Right atrium auricular region (tissue), 2 donors: Measurements from ENCODE around the gene STK17A. TPM values are rescaled to one million over a fixed set of nuclear protein-coding genes. Genes with fewer than 3 reads are reported as not detected.
A peak's percentile ranks its signal among the peaks of the same experiment; 100 is the strongest.

Source experiments
- DNase-seq: peaks from one replicate; pipeline ENCODE4 v3.0.0-alpha.2; 2019; ENCODE audit warnings: low spot score
- H3K27ac ChIP-seq, 2 donors: fragments of 200-600 bp; sonication (generic); 1 replicate in 1 of 2; 2 replicates in 1 of 2; pipeline ENCODE4 v1.5.1; 2016 to 2019
- H3K27me3 ChIP-seq, 2 donors: fragments of 200-600 bp; sonication (generic); one replicate each; pipeline versions ENCODE4 v1.5.1 to v1.6.0; 2017 to 2019
- H3K36me3 ChIP-seq: fragments of 200-600 bp; sonication (generic); one replicate; pipeline ENCODE4 v1.5.1; 2016
- H3K4me1 ChIP-seq, 2 donors: fragments of 200-600 bp; sonication (generic); one replicate each; pipeline versions ENCODE4 v1.5.1 to v1.6.0; 2017 to 2019
- H3K4me3 ChIP-seq, 2 donors: fragments of 200-600 bp; sonication (generic); 1 replicate in 1 of 2; 2 replicates in 1 of 2; pipeline ENCODE4 v1.5.1; 2017 to 2019; ENCODE audit warnings: mild to moderate bottlenecking in 1 of 2, moderate library complexity in 1 of 2
- H3K9me3 ChIP-seq, 2 donors: fragments of 200-600 bp; sonication (generic); one replicate each; pipeline ENCODE4 v1.5.1; 2019
- total RNA-seq, 2 donors: library from RNA; depleted of rRNA; stranded (reverse); fragments of >200 nt; gene quantifications; one replicate each; pipeline ENCODE4 v1.1.0, GENCODE V29; 2016
- TF ChIP-seq, protein P1 (sequence below), 2 donors: fragments of 200-600 bp; sonication (generic); IDR thresholded peaks; one replicate each; pipeline ENCODE4 v1.5.1; 2019; ENCODE audit warnings: antibody characterized with exemption in 2 of 2

Gene STK17A
- 10 to 100 TPM; 15.6 to 25.9 TPM for total RNA-seq

DNA sequence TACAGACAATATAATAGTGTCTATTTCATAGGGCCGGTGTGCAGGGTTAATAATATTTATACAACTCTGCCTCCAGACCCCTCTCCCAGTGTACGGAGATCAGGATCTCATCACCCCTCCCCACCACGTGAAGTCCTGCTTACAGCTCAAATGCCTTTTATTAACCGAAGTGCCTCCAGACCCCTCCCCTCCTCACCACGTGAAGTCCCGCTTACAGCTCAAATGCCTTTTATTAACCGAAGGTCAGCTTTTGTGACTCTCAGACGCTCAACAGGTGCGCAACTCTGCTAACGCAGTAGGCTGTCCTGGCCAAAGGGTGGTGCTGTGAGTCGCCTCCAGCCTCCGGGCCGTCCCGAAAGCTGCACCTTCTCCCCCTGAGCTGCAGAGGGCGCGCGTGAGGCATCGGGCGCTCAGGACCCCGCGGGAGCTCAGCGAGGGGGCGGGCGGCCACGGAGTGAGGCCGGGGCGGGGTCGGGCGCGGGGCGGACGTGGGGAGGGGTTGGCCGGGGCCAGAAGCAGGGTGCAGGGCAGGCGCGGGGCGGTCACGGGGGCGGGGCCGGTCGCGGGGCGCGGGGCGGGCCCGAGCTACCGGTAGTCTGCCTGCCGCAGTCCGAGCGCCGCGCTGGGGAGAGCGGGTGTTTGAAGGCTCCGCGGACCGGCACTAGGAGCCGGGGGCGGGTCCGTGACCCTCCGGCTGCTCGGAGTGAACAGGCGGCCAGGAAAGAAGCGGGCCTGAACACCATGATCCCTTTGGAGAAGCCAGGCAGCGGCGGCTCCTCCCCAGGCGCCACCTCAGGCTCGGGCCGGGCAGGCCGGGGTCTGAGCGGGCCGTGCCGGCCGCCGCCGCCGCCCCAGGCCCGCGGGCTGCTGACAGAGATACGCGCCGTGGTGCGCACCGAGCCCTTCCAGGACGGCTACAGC lies at the start of gene STK17A:
TSS of gene STK17A (plus strand) at position 606 of the 921 bp plus-strand sequence. CDS start at position 742, 136 bp downstream.
- H3K4me3 ChIP-seq = peak within 1 kb of the TSS; percentile 89 to 91
- H3K27me3 ChIP-seq = no peaks in the 10 kb centered on the region
- H3K9me3 ChIP-seq = no peaks in the 10 kb centered on the region
- DNase-seq = peak; percentile 95
- peaks cover 0 to 27% of the 10 kb centered on the region in 2 donors for H3K4me1 ChIP-seq
- TF ChIP-seq, protein P1, sequence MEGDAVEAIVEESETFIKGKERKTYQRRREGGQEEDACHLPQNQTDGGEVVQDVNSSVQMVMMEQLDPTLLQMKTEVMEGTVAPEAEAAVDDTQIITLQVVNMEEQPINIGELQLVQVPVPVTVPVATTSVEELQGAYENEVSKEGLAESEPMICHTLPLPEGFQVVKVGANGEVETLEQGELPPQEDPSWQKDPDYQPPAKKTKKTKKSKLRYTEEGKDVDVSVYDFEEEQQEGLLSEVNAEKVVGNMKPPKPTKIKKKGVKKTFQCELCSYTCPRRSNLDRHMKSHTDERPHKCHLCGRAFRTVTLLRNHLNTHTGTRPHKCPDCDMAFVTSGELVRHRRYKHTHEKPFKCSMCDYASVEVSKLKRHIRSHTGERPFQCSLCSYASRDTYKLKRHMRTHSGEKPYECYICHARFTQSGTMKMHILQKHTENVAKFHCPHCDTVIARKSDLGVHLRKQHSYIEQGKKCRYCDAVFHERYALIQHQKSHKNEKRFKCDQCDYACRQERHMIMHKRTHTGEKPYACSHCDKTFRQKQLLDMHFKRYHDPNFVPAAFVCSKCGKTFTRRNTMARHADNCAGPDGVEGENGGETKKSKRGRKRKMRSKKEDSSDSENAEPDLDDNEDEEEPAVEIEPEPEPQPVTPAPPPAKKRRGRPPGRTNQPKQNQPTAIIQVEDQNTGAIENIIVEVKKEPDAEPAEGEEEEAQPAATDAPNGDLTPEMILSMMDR (IDR thresholded peaks at IDR 0.05) = peak; percentile 98 to 100
- no peaks in the 10 kb centered on the region for H3K36me3 ChIP-seq
- H3K27ac ChIP-seq = peak within 1 kb of the TSS; percentile 93 to 97

DNA sequence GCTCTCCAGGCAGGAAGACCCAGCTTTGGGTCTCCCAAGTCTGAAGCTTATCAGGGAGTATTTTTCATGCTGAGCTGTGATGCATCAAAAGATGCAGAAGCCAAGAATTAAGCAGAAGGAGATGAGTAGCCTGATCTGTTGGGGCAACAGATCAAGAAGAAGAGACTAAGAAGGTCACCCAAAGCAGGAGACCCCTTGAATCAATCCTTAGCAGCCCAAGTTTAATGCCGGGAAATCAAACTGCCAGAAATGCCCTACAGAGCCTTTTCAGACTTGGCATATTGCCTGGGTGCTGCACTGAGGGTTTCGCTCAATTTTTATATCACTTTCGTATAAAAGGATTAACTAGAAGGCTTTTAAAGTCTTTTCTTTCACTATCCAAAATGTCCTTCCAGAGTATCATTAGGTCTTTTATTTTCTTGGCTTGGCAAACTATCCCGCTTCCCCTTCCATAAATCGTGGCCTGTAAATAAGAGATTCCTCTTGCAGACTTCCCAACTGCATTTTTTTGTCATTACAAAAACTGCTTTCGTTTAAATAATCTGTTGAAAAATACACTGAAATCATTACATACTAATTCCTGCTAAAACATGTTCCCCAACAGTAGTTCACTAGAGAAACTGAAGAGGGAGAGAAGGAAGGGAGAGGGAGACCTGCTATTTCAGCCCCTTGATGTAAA lies 49.0 kb upstream of the STK17A start:
- H3K27me3 ChIP-seq = no peaks in the 10 kb centered on the region
- DNase-seq = no peak
- H3K36me3 ChIP-seq = no peaks in the 10 kb centered on the region
- no peak overlapping the region for H3K27ac ChIP-seq
- no peaks in the 10 kb centered on the region for H3K9me3 ChIP-seq
- H3K4me1 ChIP-seq = peaks cover 0 to 8% of the 10 kb centered on the region in 2 donors
- TF ChIP-seq, protein P1 (IDR thresholded peaks at IDR 0.05) = no peak
- H3K4me3 ChIP-seq = no peak overlapping the region

DNA sequence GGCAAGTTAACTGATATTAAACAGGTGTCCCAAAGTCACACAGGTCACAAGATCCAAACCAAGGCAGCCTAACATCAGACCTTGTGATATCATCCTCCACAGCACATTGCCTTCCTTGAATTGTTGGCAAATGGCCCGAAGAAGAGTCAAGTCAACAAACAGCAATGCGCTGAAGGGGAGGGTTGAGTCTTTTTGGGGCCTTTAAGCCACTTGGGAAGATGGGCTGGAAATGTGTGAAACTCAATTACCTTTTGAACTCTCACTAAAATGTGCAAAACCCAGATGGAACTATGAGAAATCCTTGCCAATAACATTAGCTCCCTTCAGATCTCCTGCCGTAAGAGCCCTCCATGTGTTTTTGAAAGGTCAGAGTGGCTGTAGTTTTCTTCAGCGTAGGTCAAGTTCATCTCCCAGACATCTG lies 47.9 kb upstream of the STK17A start:
- TF ChIP-seq, protein P1 (IDR thresholded peaks at IDR 0.05) = no peak
- Histone ChIP-seq H3K27ac (no peak overlapping the region), H3K27me3 (no peaks in the 10 kb centered on the region), H3K4me3 (no peak overlapping the region), H3K36me3 (no peaks in the 10 kb centered on the region), H3K9me3 (no peaks in the 10 kb centered on the region), H3K4me1 (peaks cover 0 to 8% of the 10 kb centered on the region in 2 donors)
- no peak for DNase-seq

DNA sequence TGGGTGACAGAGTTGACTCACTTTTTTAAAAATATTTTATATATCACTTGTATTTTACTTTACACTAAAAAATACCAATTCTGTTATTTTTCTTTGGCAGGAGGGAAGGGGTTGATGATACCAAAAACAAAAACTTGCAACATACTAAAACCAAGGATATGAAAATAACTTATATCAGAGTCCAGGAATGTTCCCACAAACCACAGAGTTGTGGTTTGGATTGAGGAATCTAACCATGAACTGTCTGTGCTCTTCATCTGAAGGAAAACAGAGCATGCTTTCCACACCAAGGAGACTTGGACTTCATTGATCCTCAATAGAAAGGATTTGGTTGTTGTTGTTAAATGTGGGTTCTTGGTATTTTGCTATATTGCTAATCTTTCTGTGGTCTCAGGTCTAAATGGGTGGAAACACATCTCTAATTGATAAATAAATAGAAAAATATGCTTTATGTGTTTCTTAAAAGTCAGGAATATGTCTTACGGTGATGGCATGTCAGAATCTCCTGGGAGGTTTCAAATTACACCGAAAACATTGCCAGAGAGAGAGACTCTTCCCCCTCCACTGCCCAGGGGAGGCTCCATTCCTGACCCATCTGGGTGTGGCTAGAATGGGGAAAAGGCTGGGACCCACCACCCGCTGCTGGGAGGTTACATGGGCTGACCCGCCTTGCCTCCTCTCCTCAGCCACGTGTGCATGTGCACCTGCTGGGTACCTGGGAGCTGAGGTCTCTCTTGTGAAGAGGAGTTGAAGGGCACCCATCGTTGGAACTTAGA lies 46.9 kb upstream of the STK17A start:
- Histone ChIP-seq H3K4me3 (no peak overlapping the region), H3K27me3 (no peaks in the 10 kb centered on the region), H3K36me3 (no peaks in the 10 kb centered on the region), H3K27ac (peak overlapping the region in 1 of 2 donors; percentile 5), H3K9me3 (no peaks in the 10 kb centered on the region), H3K4me1 (peaks cover 0 to 8% of the 10 kb centered on the region in 2 donors)
- no peak for DNase-seq
- TF ChIP-seq, protein P1 (IDR thresholded peaks at IDR 0.05) = no peak

DNA sequence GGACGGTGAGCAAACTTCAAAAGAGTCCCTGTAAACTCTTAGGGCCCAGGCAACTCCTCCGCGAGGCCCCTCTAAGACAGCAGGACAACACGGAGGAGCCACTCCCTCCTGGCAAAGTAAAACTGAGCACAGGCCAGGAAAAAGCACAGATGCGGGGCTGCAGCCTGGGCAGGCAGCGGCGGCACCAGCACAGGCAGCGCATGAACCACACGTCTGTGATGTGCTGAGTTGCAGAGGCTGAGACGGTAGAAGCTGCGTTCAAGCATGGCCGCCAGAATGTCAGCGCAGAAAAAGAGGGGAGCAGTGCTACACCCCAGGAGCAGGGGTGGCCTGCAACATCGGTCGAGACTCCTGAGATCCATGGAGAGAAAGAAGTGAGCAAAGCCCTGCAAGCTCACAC lies 46.1 kb upstream of the STK17A start:
- DNase-seq = no peak
- H3K4me1 ChIP-seq = peaks cover 0 to 8% of the 10 kb centered on the region in 2 donors
- H3K27me3 ChIP-seq = no peaks in the 10 kb centered on the region
- no peak overlapping the region for H3K4me3 ChIP-seq
- H3K36me3 ChIP-seq = no peaks in the 10 kb centered on the region
- H3K27ac ChIP-seq = no peak overlapping the region
- no peaks in the 10 kb centered on the region for H3K9me3 ChIP-seq
- TF ChIP-seq, protein P1 (IDR thresholded peaks at IDR 0.05) = no peak
